Stimulated activated CD8-positive, alpha-beta memory T cell treated with anti-CD3 and anti-CD28 coated beads, Interleukin-4, amount 100 ng/mL, for 4 hours (primary cell): Measurements from ENCODE around the gene ARFGAP1.

Source experiments
- DNase-seq, 2 donors: peaks; one replicate each; pipeline ENCODE4 v3.0.0-alpha.2; 2020; ENCODE audit warnings: low read depth in 2 of 2, low spot score in 1 of 2

The ARFGAP1 gene

GRCh38 chr20:63272105-63273058 lies at the start of gene ARFGAP1:
Gene ARFGAP1 (plus strand): TSS chr20:63272813. CDS start chr20:63275581, 2,768 bp downstream.
- peak; percentile 69 to 82 for DNase-seq

- DNase-seq: no peak
These were observed 49.3 kb upstream of the ARFGAP1 start for GRCh38 chr20:63223121-63223825.

GRCh38 chr20:63223826-63224207 lies 48.8 kb upstream of the ARFGAP1 start:
- DNase-seq: no peak

- no peak for DNase-seq
These were observed 48.1 kb upstream of the ARFGAP1 start for GRCh38 chr20:63224412-63225081.

GRCh38 chr20:63225082-63225454 lies 47.5 kb upstream of the ARFGAP1 start:
- no peak for DNase-seq

- DNase-seq: no peak
These were observed 46.3 kb upstream of the ARFGAP1 start for GRCh38 chr20:63226042-63226943.

GRCh38 chr20:63227260-63227659 lies 45.4 kb upstream of the ARFGAP1 start:
- DNase-seq: no peak

GRCh38 chr20:63228806-63229205 lies 43.8 kb upstream of the ARFGAP1 start:
- DNase-seq: no peak

- DNase-seq: no peak
These were observed 41.8 kb upstream of the ARFGAP1 start for GRCh38 chr20:63230800-63231268.

- no peak for DNase-seq
These were observed 40.2 kb upstream of the ARFGAP1 start for GRCh38 chr20:63232235-63233060.

GRCh38 chr20:63233061-63233344 lies 39.6 kb upstream of the ARFGAP1 start:
- DNase-seq: no peak

- DNase-seq: no peak
These were observed 38.7 kb upstream of the ARFGAP1 start for GRCh38 chr20:63233924-63234323.

- DNase-seq: no peak
These were observed 37.8 kb upstream of the ARFGAP1 start for GRCh38 chr20:63234693-63235398.

GRCh38 chr20:63235399-63235983 lies 37.1 kb upstream of the ARFGAP1 start, which contains the start of gene BIRC7:
Gene BIRC7 (plus strand): TSS chr20:63235905. CDS start chr20:63236097, 192 bp downstream.
- no peak for DNase-seq

GRCh38 chr20:63236116-63236837 lies 36.3 kb upstream of the ARFGAP1 start:
- no peak for DNase-seq

- DNase-seq: no peak
These were observed 34.6 kb upstream of the ARFGAP1 start for GRCh38 chr20:63238031-63238430.

- no peak for DNase-seq
These were observed 34.0 kb upstream of the ARFGAP1 start for GRCh38 chr20:63238514-63239125.

GRCh38 chr20:63239431-63239830 lies 33.2 kb upstream of the ARFGAP1 start:
- DNase-seq: no peak
